ENCODE data around the gene YLPM1. TPM values are rescaled to one million over a fixed set of nuclear protein-coding genes. Genes with fewer than 3 reads are reported as not detected.
A peak's percentile ranks its signal among the peaks of the same experiment; 100 is the strongest.

YLPM1 gene
- total and polyA plus RNA-seq, 2 donors: 18.7 to 26.3 TPM

- Histone ChIP-seq H3K4me3 (ENCODE audit: low read length in 2 of 2) (no peak overlapping the region), H3K27ac (ENCODE audit: low read depth in 1 of 2, low read length in 1 of 2) (no peak overlapping the region), H3K27me3 (ENCODE audit: control insufficient read depth in 2 of 2, insufficient read depth in 1 of 2, low read length in 1 of 2) (no peaks in the 10 kb centered on the region), H3K9me3 (ENCODE audit: control insufficient read depth in 2 of 2, insufficient read depth in 1 of 2, low read length in 1 of 2) (no peaks in the 10 kb centered on the region), H3K4me1 (ENCODE audit: control insufficient read depth in 2 of 2, insufficient read depth in 2 of 2, low read length in 2 of 2) (peaks cover 5 to 6% of the 10 kb centered on the region in 2 donors), H3K36me3 (ENCODE audit: control insufficient read depth in 2 of 2, insufficient read depth in 2 of 2, low read length in 1 of 2) (peaks cover 0 to 10% of the 10 kb centered on the region in 2 donors)
- no peak for DNase-seq (ENCODE audit: low read depth in 6 of 9, low spot score in 9 of 9)
- WGBS: 97% methylated on average over 5 of the region's 5 CpGs
These were observed 8.3 kb downstream of the YLPM1 start for GRCh38 chr14:74771399-74771798.

DNA sequence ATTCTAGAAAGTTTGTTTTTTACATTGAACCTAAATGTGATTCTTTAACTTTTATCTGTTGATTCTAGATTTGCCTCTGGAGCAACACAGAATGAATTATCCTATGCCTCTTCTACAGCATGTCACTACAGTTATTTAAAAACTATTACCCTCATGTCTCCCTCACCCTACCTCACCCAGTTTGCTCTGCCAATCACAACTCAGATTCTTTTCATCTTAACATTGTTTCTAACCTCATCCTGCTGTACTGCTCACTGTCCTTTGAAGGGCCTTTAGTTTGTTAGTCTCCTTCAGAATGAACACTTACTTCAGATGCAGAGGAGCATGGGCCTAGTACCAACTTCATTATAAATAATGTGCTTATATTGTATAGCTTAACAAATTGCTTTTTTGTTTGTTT is 21.5 kb downstream of the YLPM1 start:
- Histone ChIP-seq H3K27me3 (ENCODE audit: control insufficient read depth in 2 of 2, insufficient read depth in 1 of 2, low read length in 1 of 2) (no peaks in the 10 kb centered on the region), H3K4me3 (ENCODE audit: low read length in 2 of 2) (no peak overlapping the region), H3K36me3 (ENCODE audit: control insufficient read depth in 2 of 2, insufficient read depth in 2 of 2, low read length in 1 of 2) (peaks cover 38 to 57% of the 10 kb centered on the region in 2 donors), H3K27ac (ENCODE audit: low read depth in 1 of 2, low read length in 1 of 2) (no peak overlapping the region), H3K4me1 (ENCODE audit: control insufficient read depth in 2 of 2, insufficient read depth in 2 of 2, low read length in 2 of 2) (no peaks in the 10 kb centered on the region), H3K9me3 (ENCODE audit: control insufficient read depth in 2 of 2, insufficient read depth in 1 of 2, low read length in 1 of 2) (peaks cover 0 to 2% of the 10 kb centered on the region in 2 donors)
- peak in 2 of 9 donors; percentile 19 to 31 for DNase-seq (ENCODE audit: low read depth in 6 of 9, low spot score in 9 of 9)

DNA sequence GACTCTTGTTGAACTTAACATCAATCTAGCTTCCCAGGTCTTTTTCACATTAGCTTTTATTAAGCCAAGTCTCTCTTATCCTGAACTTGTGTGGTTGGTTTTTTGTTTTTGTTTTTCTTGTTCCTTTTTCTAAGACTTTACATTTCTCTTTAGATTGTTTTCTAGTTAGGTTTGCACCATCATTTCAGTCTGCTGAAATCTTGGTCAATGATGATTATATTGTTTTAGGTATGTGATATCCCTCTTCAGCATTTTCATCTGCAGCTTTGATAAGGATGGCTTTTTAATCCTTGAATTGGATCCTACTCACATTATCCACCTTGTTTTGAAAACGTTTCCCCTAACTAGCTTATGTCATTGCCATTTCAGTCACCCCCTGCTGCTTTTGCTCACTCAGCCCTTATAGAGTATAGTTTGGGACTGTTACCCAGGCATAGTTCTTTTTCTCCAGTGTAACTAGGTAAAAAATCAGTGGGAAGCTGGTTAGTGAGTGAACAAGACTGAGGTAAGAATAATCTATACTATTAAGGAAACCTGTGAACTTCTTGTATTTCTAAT is 22.0 kb downstream of the YLPM1 start:
- DNase-seq (ENCODE audit: low read depth in 6 of 9, low spot score in 9 of 9): no peak
- Histone ChIP-seq H3K9me3 (ENCODE audit: control insufficient read depth in 2 of 2, insufficient read depth in 1 of 2, low read length in 1 of 2) (peaks cover 0 to 2% of the 10 kb centered on the region in 2 donors), H3K27me3 (ENCODE audit: control insufficient read depth in 2 of 2, insufficient read depth in 1 of 2, low read length in 1 of 2) (no peaks in the 10 kb centered on the region), H3K4me3 (ENCODE audit: low read length in 2 of 2) (no peak overlapping the region), H3K36me3 (ENCODE audit: control insufficient read depth in 2 of 2, insufficient read depth in 2 of 2, low read length in 1 of 2) (peaks cover 34 to 53% of the 10 kb centered on the region in 2 donors), H3K27ac (ENCODE audit: low read depth in 1 of 2, low read length in 1 of 2) (no peak overlapping the region), H3K4me1 (ENCODE audit: control insufficient read depth in 2 of 2, insufficient read depth in 2 of 2, low read length in 2 of 2) (no peaks in the 10 kb centered on the region)
- WGBS: 90% methylated on average over 1 of the region's 1 CpG

- no peak for DNase-seq (ENCODE audit: low read depth in 6 of 9, low spot score in 9 of 9)
- no peaks in the 10 kb centered on the region for H3K27me3 ChIP-seq (ENCODE audit: control insufficient read depth in 2 of 2, insufficient read depth in 1 of 2, low read length in 1 of 2)
- peaks cover 22 to 37% of the 10 kb centered on the region in 2 donors for H3K36me3 ChIP-seq (ENCODE audit: control insufficient read depth in 2 of 2, insufficient read depth in 2 of 2, low read length in 1 of 2)
- no peak overlapping the region for H3K27ac ChIP-seq (ENCODE audit: low read depth in 1 of 2, low read length in 1 of 2)
- no peaks in the 10 kb centered on the region for H3K4me1 ChIP-seq (ENCODE audit: control insufficient read depth in 2 of 2, insufficient read depth in 2 of 2, low read length in 2 of 2)
- H3K4me3 ChIP-seq (ENCODE audit: low read length in 2 of 2): no peak overlapping the region
- 97% methylated on average over 2 of the region's 2 CpGs for WGBS
- peaks cover 0 to 2% of the 10 kb centered on the region in 2 donors for H3K9me3 ChIP-seq (ENCODE audit: control insufficient read depth in 2 of 2, insufficient read depth in 1 of 2, low read length in 1 of 2)
These were observed 23.7 kb downstream of the YLPM1 start for GRCh38 chr14:74786796-74787315.

DNA sequence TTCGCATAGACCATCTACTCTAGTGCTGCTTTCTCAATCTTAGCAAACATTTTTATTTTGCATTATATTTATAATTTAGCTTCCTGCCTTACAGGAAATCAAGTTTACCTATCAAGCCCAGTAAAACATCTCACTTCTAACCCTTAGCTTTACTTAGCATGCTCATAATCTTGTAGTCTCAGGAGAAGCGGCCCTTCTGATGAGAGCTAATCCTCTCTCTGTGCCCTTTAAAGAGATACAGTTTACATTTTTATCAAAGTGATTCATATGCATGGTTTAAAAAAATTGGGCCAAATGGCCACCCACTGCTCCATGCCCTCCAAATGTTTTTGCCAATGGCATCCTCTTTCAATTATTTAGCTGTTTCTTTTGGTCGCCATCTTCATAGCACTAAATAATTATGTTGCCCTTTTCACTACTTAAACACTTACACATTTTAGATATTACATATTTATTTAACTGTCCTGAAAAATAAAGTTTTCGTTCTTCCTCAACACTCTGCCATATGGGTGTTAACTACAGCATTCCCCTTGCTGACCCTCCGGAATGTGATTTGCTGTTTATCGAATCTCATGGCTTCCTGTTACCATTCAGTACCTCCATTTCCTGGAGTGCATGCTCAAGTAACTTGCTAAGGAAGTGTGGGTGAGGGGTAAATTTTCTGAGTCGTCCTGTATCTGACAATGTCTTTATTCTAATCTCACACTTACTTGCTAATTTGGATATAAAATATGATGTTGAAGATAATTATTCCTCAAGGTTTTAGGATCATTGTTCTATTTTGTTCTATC is 29.3 kb downstream of the YLPM1 start:
- H3K36me3 ChIP-seq (ENCODE audit: control insufficient read depth in 2 of 2, insufficient read depth in 2 of 2, low read length in 1 of 2): peaks cover 10 to 29% of the 10 kb centered on the region in 2 donors

DNA sequence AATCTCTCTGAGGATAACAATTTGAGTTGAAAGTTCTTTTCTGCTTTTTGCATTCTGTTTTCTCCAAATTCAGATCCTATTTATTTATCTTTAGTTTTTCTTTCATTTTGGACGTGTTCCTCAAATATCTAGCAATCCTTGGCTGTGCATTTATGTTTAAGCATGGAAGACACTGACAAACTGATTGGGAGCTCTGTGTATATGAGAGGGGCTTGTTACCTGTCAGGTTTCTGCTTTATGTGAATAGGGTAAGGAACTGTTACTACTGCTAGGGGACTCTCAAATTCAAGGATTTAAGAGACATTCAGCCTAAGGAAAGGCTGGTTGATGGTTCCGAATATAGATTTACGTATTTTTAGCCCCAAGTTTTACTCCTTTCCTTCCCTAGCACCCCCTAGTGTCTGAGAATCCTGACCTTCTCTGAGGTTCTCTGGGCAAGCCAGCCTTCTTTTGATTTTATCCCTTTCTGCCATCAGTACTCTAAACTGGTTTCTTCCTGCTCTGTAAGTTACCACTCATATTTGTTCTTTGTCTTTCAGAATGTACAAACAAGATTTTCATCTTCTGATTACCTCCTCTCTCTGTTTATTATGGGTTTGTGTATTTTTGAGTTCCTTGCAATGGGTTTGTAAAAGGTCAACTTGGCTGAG is 30.5 kb downstream of the YLPM1 start:
- H3K4me1 ChIP-seq (ENCODE audit: control insufficient read depth in 2 of 2, insufficient read depth in 2 of 2, low read length in 2 of 2): peaks cover 0 to 5% of the 10 kb centered on the region in 2 donors
- H3K36me3 ChIP-seq (ENCODE audit: control insufficient read depth in 2 of 2, insufficient read depth in 2 of 2, low read length in 1 of 2): peaks cover 13 to 37% of the 10 kb centered on the region in 2 donors
- H3K27ac ChIP-seq (ENCODE audit: low read depth in 1 of 2, low read length in 1 of 2): peak overlapping the region; percentile 38 to 40
- peaks cover 0 to under 1% of the 10 kb centered on the region in 2 donors for H3K9me3 ChIP-seq (ENCODE audit: control insufficient read depth in 2 of 2, insufficient read depth in 1 of 2, low read length in 1 of 2)
- DNase-seq (ENCODE audit: low read depth in 6 of 9, low spot score in 9 of 9): peak in 4 of 9 donors; percentile 13 to 46 (median 23)
- WGBS: 82% methylated on average over 3 of the region's 3 CpGs
- no peaks in the 10 kb centered on the region for H3K27me3 ChIP-seq (ENCODE audit: control insufficient read depth in 2 of 2, insufficient read depth in 1 of 2, low read length in 1 of 2)
- H3K4me3 ChIP-seq (ENCODE audit: low read length in 2 of 2): no peak overlapping the region

More for the DNA sequence above, 29.3 kb downstream of the YLPM1 start:
- 47% methylated on average over 7 of the region's 7 CpGs for WGBS
- Histone ChIP-seq H3K27me3 (ENCODE audit: control insufficient read depth in 2 of 2, insufficient read depth in 1 of 2, low read length in 1 of 2) (no peaks in the 10 kb centered on the region), H3K9me3 (ENCODE audit: control insufficient read depth in 2 of 2, insufficient read depth in 1 of 2, low read length in 1 of 2) (peaks cover 0 to 2% of the 10 kb centered on the region in 2 donors), H3K4me3 (ENCODE audit: low read length in 2 of 2) (no peak overlapping the region), H3K27ac (ENCODE audit: low read depth in 1 of 2, low read length in 1 of 2) (peak overlapping the region; percentile 52 to 54), H3K4me1 (ENCODE audit: control insufficient read depth in 2 of 2, insufficient read depth in 2 of 2, low read length in 2 of 2) (peaks cover 0 to 5% of the 10 kb centered on the region in 2 donors)
- peak in 6 of 9 donors; percentile 18 to 57 (median 24) for DNase-seq (ENCODE audit: low read depth in 6 of 9, low spot score in 9 of 9)

GRCh38 chr14:74794947-74795346 is 31.8 kb downstream of the YLPM1 start:
- DNase-seq (ENCODE audit: low read depth in 6 of 9, low spot score in 9 of 9): no peak
- no peak overlapping the region for H3K27ac ChIP-seq (ENCODE audit: low read depth in 1 of 2, low read length in 1 of 2)
- H3K9me3 ChIP-seq (ENCODE audit: control insufficient read depth in 2 of 2, insufficient read depth in 1 of 2, low read length in 1 of 2): no peaks in the 10 kb centered on the region
- H3K4me1 ChIP-seq (ENCODE audit: control insufficient read depth in 2 of 2, insufficient read depth in 2 of 2, low read length in 2 of 2): peaks cover 0 to 5% of the 10 kb centered on the region in 2 donors
- 97% methylated on average over 2 of the region's 2 CpGs for WGBS
- no peaks in the 10 kb centered on the region for H3K27me3 ChIP-seq (ENCODE audit: control insufficient read depth in 2 of 2, insufficient read depth in 1 of 2, low read length in 1 of 2)
- peaks cover 22 to 46% of the 10 kb centered on the region in 2 donors for H3K36me3 ChIP-seq (ENCODE audit: control insufficient read depth in 2 of 2, insufficient read depth in 2 of 2, low read length in 1 of 2)
- no peak overlapping the region for H3K4me3 ChIP-seq (ENCODE audit: low read length in 2 of 2)

DNA sequence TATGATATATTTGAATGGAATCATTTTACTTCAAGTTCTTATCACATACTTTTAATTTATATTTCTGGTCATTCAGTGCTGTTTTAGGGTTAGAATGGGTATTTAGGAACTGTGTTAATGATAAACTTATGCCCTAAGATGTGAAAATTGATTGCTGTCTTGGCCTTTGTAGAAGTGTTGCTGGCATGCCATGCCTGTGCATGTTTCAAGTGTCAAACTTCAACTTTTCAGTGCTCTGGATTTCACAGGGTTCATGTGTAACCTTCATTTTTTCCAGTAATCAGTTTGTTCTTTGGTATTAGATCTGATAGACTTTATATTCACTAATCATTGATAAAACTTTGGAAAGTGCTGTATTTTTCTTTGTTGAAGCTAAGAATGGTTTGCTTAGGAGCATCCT is 36.6 kb downstream of the YLPM1 start:
- H3K36me3 ChIP-seq (ENCODE audit: control insufficient read depth in 2 of 2, insufficient read depth in 2 of 2, low read length in 1 of 2): peaks cover 27 to 48% of the 10 kb centered on the region in 2 donors
- H3K4me3 ChIP-seq (ENCODE audit: low read length in 2 of 2): no peak overlapping the region
- H3K4me1 ChIP-seq (ENCODE audit: control insufficient read depth in 2 of 2, insufficient read depth in 2 of 2, low read length in 2 of 2): no peaks in the 10 kb centered on the region

DNA sequence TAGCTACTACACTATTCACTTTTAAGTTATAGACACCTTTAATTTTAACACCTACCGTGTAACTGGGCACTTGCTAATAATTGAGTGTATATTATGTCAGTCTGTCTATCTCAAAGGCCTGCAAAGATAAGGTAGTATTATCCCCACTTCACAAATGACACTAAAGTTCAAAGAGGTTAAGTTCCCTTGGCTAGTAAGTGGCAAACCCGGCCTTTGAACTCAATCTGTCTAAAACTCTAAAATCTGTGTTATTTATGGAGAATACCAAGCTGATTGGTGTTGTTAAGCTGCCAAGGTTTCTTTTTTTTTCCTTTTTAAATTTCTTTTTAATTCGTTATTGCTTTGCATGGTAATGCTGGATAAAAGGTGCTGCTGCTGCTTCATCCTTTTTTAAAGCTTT is 37.7 kb downstream of the YLPM1 start:
- H3K9me3 ChIP-seq (ENCODE audit: control insufficient read depth in 2 of 2, insufficient read depth in 1 of 2, low read length in 1 of 2): no peaks in the 10 kb centered on the region
- H3K27ac ChIP-seq (ENCODE audit: low read depth in 1 of 2, low read length in 1 of 2): no peak overlapping the region
- DNase-seq (ENCODE audit: low read depth in 6 of 9, low spot score in 9 of 9): no peak
- H3K27me3 ChIP-seq (ENCODE audit: control insufficient read depth in 2 of 2, insufficient read depth in 1 of 2, low read length in 1 of 2): no peaks in the 10 kb centered on the region
- H3K4me3 ChIP-seq (ENCODE audit: low read length in 2 of 2): no peak overlapping the region
- no peaks in the 10 kb centered on the region for H3K4me1 ChIP-seq (ENCODE audit: control insufficient read depth in 2 of 2, insufficient read depth in 2 of 2, low read length in 2 of 2)
- 97% methylated on average over 3 of the region's 3 CpGs for WGBS
- peaks cover 31 to 47% of the 10 kb centered on the region in 2 donors for H3K36me3 ChIP-seq (ENCODE audit: control insufficient read depth in 2 of 2, insufficient read depth in 2 of 2, low read length in 1 of 2)

More for the DNA sequence above, 36.6 kb downstream of the YLPM1 start:
- H3K27me3 ChIP-seq (ENCODE audit: control insufficient read depth in 2 of 2, insufficient read depth in 1 of 2, low read length in 1 of 2): no peaks in the 10 kb centered on the region
- no peaks in the 10 kb centered on the region for H3K9me3 ChIP-seq (ENCODE audit: control insufficient read depth in 2 of 2, insufficient read depth in 1 of 2, low read length in 1 of 2)
- H3K27ac ChIP-seq (ENCODE audit: low read depth in 1 of 2, low read length in 1 of 2): no peak overlapping the region
- DNase-seq (ENCODE audit: low read depth in 6 of 9, low spot score in 9 of 9): no peak
